Colon (tissue), 2 donors: ENCODE data around the gene ESAM.
"Not testable (repeated sequence)": the region's sequence is repeated elsewhere in the genome, so short reads cannot be mapped to it uniquely, and the experiment has no call there.

Source experiments
- FAIRE-seq: peaks from 2 replicates; lab custom pipeline; 2012; peaks lifted over from hg19 to GRCh38; lab: Jason Lieb, UNC
- donor health status: control.
- donor health status: control.

Gene ESAM

DNA sequence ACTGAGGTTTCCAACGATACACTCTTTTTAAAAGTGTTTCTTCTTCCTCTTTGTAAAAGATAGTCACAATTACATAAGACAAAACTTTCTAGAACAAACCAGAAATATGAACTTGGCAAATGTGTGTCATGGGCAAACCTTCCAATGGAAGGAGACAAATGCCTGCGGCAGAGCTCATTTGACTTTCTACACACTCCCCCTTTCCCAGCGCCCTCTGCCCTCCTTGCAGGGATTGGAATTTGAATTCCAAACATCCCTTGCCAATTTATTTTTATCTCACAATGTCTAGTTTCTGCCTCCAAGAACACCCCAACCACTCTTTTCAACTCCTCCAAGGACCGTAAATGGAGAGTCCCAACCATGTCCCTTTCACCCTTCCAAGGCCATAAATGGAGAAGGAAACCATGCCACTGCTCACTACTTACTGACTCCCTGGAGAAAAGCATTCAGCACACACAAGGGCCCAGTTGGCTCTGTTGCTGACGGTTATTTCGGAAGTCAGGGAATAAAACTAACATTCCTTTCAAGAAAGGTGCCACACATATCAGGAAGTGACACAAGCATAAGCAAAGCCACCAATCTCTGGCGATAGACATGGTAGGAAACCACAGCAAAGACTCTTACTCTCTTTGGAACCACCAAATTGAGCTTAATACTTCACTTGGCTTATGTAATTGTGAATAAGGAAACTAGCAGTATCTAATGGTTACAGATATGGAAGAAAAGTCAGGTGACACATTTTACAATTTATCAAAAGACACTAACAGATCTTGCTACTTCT is 15.0 kb upstream of the ESAM start:
- FAIRE-seq = no peak

DNA sequence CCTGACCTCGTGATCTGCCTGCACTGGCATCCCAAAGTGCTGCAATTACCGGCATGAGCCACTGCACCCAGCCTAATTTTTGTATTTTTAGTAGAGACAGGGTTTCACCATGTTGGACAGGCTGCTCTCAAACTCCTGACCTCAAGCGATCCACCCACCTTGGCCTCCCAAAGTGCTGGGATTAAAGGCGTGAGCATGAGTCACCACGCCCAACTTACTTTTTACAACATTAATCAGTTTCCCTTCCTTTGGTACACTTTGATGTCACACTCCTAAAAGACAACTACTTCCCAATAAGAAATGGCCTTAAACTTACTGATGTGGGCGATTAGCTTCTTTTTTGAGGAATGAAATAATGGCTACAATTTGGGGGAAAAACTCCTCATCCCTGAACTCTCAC is 8.9 kb upstream of the ESAM start:
- FAIRE-seq = not testable (repeated sequence)

DNA sequence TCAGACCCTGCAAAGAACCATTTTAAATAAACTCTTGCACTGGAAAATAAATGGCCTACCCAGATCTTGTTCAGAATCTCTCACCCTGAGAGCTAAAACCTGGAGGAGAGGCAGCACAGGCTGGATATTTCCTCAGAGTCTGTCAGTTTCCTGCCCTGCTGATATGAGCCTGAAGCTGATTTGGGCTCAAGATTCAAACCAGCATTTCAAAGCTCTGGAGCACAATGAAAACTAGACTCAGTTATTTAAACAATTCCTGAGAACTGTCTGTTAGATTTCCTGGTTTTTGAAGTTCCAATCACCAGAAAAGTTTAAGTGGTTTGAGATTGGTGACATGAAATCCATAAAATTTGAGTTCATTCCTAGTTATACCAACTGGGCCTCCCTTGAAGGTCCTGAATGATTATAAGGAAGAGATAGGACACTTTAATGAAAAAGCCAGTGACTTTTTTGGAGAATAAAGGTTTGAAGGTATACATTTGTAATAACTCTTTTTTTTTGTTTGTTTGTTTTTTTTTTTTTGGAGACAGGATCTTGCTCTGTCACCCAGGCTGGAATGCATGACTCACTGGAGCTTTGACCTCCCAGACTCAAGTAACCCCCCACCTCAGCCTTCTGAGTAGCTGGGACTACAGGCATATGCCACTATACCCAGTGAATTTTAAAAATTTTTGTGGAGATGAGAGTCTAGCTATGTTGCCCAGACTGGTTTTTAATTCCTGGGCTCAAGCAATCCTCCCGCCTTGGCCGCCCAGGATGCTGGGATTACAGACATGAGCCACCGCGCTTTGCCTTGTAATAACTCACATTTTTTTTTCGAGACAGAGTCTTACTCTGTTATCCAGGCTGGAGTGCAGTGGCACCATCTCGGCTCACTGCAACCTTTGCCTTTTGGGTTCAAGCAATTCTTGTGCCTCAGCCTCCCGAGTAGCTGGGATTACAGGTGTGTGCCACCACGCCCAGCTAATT is 8.0 kb upstream of the ESAM start:
- FAIRE-seq = no peak

DNA sequence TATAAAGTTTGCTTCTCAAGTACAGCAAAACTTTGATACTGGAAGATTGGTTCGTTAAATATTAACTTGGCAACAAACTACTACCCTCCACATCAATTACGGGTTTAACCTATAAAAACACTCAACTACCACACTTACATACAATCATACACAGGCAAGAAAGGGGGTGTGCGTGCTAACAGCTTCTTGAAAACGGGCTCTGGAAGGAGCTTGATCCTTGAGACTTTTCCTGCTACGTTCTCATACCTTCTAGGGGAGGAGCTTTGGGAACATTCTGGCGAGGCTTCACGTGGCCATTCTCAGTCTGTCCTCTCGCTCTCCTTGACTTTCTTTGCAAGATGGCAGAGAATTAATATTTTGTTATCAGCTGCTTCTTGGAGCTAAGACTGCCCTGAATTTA is 6.8 kb upstream of the ESAM start:
- FAIRE-seq = no peak

DNA sequence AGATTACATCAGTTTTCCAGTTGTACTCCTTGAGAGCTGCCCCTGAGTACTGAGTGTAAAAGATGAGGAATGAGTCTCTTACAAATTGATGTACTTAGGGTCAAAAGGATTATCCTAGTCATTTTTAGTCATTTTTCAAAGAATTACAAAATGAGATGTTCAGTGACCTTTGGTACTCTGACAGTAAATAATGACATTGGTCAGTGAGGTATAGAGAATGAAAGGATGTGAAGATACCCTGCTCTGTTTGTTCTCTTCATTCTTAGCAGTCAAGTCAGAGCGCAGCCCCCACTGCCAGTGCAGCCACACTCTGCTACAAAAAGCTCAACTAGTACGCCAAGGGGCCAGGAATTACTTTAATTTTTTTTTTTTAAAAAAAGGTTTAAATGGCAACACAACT is 4.1 kb upstream of the ESAM start:
- FAIRE-seq = no peak

DNA sequence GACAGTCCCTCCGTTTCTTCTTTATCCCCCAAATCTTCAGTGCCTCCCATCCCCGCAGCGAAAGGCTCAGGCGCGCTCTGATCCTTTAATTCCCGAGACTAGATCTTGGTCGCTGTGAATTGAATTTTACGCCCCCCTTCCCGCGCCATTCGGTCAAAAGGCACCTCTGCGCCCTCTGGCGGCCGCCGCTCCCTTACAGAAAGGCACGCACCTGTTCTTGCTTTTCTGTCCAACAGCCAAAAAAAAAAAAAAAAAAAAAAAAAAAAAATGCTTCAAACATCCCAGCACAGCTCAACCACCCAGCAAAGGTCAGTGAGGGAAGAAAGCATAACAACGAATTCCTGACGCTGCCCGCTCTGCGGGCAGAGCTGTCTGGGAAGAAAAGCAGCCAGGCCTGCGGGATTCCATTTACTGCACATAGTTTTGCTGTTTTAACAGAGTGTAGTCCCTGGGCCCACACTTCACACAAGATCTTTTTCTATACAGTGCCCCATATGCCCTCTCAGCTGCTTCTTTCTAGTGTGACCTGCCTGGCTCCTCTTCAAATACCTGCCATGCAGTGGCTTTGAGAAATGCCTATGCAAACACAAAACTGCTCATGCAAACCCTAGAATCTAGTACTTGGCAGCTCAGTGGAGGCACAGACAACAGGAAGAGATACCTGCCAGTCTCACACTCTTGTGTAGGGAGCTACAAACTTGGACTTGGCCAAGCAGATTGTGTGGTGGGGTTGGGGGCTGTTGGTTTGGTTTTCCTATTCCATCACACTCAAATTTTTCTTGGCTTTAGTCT is 1.3 kb upstream of the ESAM start:
- no peak for FAIRE-seq

DNA sequence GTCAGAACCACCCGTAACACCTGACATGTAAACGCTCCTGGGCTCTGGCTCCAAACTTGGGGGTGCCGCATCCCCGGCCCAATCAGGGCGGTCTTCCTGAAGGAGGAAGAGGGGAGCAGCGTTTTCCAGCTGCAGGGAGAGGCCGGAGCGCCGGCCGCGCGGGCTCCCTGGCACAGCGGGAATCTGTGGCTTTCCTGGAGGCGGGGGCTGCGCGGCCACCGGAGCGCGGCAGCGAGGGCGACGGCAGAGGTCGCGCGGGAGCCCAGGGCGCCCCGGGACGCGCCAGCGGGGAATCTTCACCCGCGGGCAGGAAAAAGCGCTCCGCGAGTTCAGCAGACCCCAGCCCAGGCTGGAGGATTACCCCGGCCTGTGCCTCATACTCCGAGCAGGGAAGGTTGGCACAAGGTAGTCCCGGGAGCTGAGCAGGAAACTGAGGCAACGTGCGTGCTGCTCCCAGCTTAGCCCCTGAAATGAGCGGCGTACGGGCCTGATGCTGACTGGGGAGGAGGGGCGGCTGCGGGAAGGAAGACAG is 600 bp upstream of the ESAM start:
- no peak for FAIRE-seq

DNA sequence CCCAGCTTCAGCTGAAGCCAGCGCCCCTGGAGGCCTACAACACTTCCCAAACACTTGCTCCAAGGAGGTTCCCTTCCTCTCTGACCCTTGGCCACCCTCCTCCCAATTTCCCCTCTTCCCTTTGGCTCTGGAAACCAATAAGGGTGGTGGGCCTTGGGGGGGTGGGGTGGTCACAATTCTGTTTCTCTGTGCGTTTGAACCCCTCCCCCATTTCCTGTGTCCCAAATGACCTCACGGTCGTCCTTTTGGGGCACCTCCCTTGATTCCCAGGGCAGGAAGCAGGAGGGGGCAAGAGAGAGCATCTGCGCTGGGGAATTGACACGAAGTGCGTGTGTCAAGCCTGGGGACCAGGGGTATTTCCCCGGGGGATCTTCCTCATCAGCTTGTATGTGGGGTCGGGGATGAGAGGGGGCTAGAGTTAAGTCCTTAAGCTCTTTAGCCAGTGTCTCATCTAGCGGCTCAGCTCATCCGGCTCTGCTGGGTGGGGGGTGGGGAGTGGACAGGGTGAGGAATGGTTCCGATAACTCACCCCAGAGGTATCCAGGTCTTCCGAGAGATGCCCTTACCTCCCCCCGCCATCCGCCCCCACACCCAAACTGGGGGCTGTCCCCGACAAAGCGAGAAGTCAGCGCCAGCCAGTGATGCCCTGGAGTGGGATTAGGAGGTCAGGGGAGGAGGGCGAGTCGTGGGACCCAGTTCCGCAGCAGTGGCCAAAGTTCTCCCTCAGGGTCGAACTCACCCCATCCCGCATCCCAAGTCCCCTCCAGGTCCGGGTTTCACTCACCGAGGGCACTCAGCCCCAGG is 587 bp downstream of the ESAM start:
- FAIRE-seq = no peak

DNA sequence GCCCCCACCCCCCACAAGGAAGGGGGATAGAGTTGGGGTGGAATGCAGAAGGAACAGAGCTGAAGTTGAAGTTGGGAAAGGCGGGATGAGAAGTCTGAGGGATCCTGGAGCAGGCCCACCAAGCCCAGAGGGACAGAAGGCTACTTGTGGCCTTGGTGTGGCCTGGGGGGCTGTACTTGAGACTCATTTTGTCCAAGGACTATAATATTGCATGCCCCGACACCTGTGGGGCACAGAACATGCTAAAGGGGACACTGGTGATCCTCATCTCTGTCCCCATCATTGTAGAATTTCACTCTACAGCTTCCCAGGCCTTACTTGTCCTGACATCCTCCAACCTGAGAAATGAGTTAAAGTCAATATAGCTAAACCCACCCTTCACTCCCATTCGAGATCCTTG is 1.3 kb downstream of the ESAM start:
- no peak for FAIRE-seq

DNA sequence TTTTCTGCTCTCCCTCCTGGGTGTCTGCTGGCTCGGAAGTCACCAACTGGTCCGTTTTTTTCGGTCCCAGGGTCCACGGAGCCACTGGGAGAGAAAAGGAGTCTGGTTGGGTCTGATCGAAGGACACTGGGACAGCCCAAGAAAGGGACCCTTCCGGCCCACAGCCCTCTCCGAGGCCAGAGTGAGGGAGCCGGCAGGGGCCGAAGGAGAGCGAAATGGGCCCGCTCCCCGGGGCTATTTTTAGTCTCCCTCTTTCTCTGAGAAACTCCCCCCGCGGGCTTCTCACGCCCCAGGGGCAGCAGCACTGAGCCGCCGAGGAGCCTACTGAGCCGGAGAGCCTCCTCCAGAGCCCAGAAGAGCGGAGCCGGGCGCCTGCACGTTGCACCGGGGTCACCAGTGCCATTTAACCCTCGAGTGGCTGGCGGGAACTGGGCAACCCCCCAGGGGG is 1.9 kb downstream of the ESAM start:
- no peak for FAIRE-seq

DNA sequence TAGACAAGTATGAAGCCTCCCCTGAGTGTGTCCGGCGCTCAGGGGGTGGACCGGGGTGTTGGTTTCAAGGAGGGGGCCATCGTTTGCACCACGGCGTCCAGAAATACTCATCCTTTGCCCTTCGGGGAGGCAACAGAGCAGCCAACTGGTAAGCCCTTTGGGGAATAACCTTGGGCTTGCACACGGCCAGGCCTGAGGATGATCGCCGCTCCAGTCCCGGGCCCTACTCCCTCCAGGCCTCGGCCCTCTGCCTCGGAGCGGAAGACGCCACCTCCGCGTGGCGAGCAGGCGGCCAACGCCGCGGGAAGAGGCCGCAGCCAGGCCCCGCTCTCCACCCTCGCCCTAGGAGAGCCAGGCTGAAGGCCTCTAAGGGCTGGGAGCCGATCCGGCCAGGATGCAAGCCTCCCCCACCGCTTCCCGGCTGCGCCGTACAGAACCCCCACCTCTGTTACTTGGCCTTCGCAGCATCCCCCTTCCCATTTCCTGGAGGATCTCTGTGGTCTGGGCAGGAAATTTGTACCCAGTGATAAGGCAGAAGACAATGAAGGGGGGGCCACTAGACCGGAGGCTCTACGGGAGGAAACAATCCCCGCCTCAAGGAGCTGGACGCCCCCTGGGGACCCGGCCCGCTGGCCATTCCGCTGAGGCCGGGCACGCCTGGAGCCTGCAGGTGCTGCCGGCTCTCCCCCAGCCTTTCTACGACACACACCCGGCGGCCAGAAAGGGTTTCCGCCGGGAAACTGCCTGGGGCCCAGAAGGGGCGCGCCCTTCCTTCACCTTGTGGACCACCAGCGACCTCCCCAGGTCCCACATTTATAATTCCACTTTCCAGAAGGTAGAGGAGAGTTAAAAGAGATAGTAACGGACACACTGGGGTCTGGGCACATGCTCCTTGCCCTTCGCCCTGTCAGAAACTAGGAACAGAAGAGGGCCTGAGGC is 2.6 kb downstream of the ESAM start:
- no peak for FAIRE-seq

DNA sequence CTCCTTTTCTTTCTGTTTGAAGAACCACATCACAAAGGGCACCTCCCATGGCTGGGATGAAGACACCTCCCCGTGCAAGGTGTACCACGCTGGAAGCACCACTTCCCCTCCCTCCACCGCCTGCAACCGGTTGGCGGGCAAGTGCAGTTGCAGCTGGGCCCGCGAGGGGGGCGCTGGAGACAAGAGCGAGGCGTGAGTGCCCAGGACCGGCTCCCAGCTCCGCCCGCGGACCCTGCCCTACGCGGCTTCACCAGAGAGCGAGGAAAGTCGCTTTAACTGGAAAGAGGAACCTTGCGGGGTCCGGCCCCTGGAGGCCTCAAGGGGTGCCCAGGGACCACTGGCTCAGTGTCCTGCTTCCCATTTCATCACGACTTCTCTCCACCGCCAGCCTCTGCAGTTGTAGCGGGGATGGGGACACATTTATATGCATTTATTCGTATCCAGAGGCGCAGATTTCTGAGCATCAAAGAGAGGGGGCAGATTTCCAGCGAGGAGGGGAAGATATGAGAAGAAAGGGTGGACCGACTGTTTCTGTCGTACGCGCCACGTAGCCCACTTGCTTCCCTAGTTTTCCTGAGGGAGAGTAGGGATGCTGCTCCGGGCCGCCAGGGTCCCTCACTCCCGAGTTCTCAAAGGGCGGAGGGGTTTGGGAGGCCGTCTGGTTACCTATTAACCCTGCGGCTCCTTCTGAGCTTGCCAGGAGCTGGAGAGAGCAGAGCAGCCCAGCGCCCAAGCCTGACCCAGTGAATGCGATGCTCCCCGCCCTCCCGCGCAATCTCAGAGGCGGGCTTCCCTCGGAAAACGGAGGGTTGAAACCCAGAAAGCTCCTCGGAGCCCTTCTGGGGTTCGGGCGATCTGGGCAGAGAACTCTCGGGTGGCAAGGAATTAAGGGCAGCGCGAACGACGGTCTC is 3.5 kb downstream of the ESAM start:
- no peak for FAIRE-seq

DNA sequence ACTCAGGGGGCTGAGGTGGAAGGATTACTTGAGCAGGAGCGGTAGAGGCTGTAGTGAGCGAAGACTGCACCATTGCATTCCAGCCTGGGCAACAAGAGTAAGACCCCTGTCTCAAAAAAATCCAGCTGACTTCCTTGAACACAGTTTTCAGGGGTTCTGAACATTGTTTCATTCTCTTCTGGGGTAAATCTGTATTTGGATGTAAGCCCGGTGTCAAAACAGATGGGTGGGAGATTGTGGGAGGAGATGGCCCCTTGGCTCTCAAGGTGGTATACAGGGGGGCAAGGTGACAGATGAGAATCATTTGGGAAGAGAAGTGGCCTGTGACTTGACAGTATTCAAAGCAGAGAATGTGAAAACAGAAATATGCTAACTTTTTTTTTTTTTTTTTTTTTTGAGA is 4.8 kb downstream of the ESAM start:
- FAIRE-seq = no peak

DNA sequence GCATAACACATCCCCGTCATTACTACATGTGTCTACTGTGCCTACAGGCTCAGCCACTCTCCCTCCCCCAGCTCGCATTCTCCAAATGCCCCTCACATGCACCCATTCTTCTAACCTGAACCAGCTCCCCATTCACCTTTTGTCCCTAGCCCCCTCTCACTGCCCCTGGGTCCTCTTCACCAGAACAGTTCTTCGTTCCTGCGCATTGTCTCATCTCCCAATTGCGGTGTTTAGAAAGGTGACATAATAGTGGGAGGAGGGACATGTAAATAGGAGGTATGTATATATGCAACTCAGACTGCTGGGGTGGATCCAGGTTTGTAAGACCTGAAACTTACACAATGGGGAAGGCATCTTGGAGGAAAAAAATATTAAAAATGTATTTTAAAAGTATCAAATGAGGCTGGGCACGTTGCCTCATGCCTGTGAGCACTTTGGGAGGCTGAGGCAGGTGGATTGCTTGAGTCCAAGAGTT is 5.3 kb downstream of the ESAM start:
- no peak for FAIRE-seq

DNA sequence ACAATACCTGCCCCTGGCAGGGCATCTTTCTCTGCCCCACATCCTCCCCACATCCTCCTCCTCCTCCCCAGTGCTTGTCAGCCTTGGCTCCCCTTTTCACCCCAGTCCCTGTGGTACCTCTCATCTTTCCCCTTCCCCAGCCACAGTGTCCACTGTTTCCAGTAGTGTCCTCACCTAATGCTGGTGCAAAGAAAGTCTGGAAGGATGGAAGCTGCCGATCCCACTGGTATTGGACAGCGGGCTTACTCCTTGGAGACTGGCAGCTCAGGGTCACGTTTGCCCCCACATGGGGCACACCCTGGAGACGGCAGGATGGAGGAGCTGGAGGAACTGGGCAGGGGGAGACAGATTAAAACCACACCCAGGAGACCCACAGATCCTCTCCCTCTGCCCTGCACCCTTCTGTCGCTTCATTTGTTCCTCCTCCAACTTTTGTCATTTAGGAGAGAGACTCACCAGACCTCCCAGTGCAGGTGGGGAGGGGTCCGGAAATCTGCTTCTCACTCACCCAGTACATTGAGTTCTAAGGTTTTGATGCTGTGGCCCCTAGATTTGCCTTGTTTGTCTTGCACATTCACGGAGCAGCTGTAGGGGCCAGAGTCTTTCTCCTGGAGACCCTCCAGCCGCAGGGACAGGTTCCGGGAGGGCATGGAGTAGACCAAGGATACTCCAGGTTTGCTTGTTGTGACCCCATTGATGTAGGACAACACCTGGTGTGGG is 5.9 kb downstream of the ESAM start:
- no peak for FAIRE-seq

DNA sequence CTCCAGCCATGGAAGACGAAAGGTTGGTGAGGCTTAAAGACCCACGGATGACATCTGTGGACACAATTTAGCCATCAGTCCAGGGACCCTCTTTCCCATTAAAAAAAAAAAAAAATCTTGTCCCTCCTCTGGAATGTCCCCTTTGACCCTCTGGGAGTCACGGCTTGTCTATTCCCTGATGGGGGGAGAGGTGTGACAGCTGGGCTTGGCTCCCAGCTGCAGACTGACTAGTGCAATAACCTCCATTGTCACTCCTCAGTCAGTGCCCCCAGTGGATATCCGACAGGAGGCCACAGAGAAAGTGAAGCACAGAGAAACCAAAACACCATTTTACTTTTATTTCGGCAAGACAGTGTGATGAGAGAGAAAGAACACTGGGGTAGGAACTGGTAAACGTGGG is 7.4 kb downstream of the ESAM start:
- FAIRE-seq = no peak

DNA sequence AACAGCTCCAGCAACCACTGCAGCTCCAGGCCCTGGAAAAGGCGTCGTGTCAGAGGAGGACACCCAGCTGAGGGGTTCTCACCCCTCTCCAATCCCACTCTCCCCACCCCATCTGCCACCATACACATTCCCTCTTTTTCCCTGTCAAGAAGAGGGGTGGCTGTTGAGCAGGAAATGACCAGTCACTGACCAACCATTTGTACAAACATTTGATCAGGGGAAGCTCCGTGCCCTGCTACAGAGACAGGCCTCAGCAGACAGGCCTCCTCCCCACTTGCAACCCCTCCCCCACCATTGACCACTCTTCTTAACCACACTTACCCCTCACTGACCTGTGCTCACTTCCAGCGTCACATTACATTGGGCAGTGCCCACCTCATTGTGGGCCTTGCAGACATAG is 7.8 kb downstream of the ESAM start:
- no peak for FAIRE-seq

DNA sequence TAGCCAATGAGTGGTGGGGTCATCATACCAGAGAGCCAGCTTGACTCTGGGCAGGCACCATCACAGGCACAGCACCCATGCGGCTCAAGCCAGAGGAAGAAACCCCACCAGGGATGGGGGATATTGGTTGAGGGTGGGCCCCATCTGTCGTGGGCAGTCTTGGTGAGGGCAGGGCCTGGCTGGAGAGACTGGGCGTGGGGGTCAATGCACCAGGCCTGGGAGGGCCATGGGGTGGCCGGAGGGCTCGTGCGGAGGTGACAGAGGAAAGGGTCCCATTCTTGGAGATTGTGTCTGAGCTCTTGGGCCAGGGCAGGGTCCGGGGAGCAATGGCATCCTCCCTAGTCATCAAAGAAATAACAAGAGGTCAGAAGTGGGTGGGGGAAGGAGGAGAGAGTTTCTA is 8.5 kb downstream of the ESAM start:
- FAIRE-seq = no peak
